Umbilical cord (tissue), 2 donors: ENCODE data around the gene COPE. TPM values are rescaled to one million over a fixed set of nuclear protein-coding genes. Genes with fewer than 3 reads are reported as not detected.

Experiments used
- DNase-seq: peaks from one replicate; pipeline ENCODE4 v3.0.0-alpha.2; 2015; ENCODE audit warnings: low spot score
- total RNA-seq: library from RNA; depleted of rRNA; stranded (reverse); fragments of >200 nt; gene quantifications from one replicate; pipeline ENCODE4 v1.2.3, GENCODE V29; 2014; ENCODE audit warnings: low replicate concordance; ENCODE audit not compliant: insufficient read depth

Gene COPE
- total RNA-seq, 1 donor from 2014 or later: 77.0 TPM

DNA sequence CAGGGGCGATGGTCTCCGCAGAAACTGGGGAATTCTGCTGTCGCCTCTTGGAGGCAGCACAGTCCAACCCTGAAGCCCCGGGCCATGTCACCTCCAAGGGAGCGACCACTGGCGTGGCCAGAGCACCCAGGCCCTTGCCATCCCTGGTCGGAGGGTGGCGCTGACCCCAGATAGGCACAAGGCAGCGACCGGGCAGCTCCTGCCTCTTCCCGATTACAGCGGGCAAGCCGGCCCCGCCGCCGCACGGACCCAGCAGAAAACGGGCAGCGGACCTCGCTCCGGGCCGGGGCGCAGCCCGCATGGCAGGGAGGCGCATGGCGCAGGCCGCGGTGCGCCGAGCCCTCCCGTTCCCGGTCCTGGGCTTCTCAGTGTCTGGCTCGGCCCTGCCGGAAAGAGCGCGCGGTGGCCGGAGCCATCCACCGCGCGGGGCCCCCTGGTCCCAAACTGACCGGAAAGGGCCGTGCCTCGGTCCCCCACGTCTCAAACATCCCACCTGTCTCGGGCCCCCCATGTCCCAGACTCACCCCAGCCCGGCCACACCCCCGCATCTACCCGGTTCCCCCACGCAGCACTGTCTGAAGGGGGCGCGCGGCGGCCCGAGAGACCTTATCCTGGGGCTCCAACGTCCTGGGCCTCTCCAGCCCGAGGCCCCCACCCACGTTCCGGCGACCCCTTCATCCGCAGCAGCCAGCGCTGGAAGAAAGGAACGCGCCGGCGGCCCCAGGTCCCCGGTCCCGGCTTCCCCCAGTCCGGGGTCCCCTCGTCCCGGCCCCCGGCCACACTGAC, 24.0 kb downstream of the COPE start:
- DNase-seq: peak; percentile 19

- DNase-seq: peak; percentile 66
Observed at GRCh38 chr19:18894254-18895037, 24.7 kb downstream of the COPE start.

GRCh38 chr19:18893587-18894253, 25.5 kb downstream of the COPE start:
- no peak for DNase-seq

GRCh38 chr19:18889949-18890745, 29.0 kb downstream of the COPE start:
- no peak for DNase-seq

- DNase-seq: no peak
Observed at GRCh38 chr19:18886972-18887371, 32.2 kb downstream of the COPE start.

DNA sequence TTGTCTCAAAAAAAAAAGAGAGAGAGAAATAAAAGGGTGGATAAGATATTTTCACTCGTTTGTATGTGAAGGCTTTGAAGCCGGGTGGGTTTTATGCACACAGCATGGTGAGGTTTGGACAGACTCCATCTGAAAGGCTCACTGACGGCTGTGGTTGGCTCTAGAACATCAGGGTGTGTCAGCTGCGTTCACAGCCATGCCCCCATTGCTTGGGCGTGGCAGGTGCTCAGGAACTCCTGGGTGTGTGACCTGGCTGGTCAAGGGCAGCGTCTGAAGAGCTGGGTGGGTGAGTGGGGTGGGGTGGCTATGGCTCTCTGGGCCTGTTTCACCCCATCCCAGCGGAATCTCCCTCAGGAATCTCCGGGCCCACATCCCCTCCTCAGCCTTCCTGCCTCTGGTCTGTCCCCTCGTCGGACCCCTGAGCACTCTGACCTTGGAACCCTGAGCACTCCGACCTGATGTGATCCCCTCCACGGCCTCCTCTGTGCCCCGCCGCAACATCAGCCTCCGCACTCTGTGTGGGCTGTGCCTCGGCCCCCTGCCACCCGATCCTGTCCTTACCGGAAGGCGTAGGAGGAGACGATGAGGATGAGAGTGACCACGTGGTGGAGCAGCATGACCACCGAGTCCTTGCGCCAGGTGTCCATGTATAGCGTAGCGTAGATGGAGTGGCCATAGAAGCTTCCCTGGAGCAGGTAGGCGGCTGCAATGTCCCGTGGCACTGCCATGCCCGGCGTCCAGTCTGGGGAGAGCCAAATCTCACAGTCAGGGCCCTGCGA, 35.5 kb downstream of the COPE start:
- DNase-seq: no peak

DNA sequence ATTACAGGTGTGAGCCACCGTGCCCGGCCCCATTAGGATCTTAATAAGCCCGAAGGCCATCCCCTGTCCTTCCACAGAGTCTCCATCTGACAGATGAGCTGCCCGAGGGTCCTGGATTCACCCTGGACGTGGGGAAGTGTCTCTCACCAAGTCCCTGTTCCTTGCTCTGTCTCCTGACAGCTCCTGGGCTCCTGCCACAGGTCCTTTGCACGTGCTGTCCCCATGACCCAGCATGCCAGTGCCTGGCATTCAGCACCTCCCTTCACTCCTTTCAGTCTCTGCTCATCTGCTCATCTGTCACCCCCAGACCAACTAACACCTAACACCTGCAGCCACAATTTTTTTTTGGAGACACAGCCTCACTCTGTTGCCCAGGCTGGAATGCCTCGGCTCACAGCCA, 37.7 kb downstream of the COPE start:
- DNase-seq: no peak

- no peak for DNase-seq
Observed at GRCh38 chr19:18879579-18880373, 39.4 kb downstream of the COPE start.

DNA sequence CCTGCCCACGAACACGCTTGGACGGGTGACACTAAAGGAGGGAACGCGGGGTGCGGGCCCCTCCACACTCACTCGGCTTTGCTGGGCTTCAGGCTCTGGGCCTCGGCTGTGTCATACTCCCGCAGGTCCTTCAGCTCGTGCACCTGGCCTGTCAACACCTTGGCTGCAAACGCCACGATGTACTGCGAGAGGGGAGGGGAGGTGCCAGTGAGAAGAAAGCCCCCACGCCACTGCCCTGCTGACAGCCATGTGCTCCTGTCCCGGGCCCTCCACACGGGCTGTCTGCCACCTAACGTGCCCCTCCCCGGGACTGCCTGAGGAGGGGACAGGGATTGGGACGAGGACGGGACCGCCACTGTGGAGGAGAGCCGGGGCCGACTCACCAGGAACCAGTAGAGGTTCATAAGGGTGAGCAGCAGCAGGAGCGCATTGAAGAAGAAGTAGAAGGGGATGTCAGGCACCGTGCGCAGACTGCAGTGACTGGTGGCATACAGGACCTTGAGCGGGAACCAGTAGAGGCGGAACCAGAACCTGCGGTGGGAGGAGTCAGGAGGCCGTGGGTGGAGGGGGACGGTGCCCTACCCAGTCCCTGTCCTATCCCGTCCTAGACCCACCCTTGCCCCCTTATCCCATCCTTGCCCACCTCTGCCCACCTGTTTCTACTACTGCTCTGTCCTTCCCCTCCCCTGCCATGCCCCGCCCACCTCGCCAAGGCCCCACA, 40.2 kb downstream of the COPE start:
- no peak for DNase-seq

DNA sequence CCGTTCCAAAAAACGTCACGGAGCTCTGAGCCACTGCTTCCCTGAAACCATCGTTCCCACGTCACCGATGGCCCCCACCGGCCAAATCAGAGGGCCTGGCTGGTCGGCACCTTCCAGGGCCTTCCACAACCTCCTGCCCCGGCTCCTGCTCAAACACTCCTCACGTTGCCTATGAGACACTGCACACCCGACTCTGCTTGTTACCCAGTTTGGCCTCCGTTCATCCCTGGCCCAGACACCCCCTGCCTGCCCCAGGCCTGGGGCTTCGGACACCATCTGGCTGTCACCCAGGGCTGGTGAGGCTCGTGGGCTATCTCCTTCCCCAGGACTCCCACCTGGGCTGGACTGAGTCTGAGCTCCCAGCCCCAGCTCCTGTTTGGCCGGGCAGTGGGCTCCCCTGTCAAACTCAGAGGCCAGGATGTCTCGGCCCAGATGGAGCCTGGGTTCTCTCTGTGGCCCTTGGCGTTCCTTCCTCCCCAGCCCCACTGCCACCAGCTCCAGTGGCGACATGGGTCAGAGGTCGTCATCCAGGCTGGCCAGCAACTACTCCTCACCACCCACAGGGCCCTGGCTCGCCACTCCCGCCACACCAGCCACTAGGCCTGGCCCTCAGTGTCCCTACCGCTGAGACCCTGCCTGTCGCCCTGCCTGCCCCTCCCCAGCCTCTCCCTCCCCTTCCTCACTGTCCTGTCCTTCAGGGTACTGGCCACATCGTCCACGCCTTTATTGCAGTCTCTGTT, 41.0 kb downstream of the COPE start:
- DNase-seq: no peak

DNA sequence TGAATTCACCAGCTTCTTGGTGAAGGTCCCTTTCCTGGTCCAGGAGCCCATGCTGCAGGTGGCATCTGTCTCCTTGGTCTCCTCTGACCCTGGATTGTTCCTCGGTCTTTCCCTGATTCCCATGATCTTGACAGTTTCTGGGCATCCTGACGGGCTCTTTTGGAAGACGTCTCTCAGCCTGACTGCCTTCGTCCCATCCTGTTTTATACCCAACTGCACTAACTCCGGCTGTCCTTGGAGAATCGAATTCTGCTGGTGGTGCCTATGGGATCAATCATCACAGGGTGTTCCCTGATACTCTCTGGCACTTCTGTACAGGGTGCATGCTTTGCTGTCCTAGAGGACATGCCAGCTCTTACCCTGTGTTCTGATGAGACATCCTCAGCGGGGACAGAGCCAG, 42.3 kb downstream of the COPE start:
- DNase-seq: no peak

DNA sequence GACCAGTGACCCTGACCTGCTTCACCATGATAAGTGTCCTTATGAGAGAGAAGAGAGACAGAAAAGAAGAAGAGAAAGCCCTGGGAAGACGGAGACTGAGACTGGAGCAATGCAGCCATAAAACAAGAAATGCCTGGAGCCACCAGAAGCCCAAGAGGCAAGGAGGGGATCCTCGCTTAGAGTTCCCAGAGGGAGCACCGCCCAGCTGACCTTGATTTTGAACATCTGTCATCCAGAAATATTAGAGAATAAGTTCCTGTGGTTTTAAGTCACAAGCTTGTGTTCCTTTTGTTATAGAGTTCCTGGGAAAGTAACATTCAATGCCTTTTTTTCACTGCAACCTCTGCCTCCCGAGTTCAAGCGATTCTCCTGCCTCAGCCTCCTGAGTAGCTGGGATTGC, 43.5 kb downstream of the COPE start:
- DNase-seq: no peak

DNA sequence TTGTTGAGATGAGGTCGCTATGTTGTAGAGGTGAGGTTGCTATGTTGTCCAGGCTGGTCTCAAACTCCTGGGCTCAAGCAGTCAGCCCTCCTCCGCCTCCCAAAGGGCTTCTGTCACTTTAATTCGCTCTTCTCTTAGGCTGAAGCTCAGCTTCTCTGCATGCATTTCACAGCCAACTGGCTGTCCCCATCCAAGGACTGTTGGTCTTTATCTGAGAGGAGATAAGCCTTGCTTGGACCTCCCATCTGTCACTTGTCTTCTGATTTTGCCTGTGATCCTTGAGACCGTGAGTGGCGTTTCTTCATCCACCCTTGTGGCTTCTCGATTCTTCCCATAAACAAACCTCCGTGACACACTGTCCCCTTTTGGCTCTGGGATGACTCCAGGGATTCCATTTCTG, 47.6 kb downstream of the COPE start:
- no peak for DNase-seq

GRCh38 chr19:18870531-18871172, 48.5 kb downstream of the COPE start:
- no peak for DNase-seq

GRCh38 chr19:18869781-18870530, 49.2 kb downstream of the COPE start:
- no peak for DNase-seq

- peak; percentile 11 for DNase-seq
Observed at GRCh38 chr19:18869023-18869618, 50.1 kb downstream of the COPE start.
